Endometrial microvascular endothelial cells (primary cell): ENCODE results near the gene STX11. TPM values are rescaled to one million over a fixed set of nuclear protein-coding genes. Genes with fewer than 3 reads are reported as not detected.
"Not testable (repeated sequence)": the region's sequence is repeated elsewhere in the genome, so short reads cannot be mapped to it uniquely, and the experiment has no call there.

ENCODE experiments used
- in situ Hi-C: cut with HindIII; loops from 2 replicates; pipeline ENCODE4 v1.10.0; 2017; ENCODE audit warnings: low sequenced_read_pairs, low pct_unique_long_range_greater_than_20kb; ENCODE audit errors: inconsistent ontology term
- total RNA-seq: library from RNA; depleted of rRNA; stranded (reverse); fragments of >200 nt; gene quantifications from one replicate; pipeline ENCODE4 v1.2.3, GENCODE V29; 2015; ENCODE audit errors: inconsistent ontology term

Gene STX11
- total RNA-seq, 1 donor from 2014 or later: 14.0 TPM

GRCh38 chr6:144160431-144161005 is 10.2 kb downstream of the STX11 start:
- in situ Hi-C loops: no loop called here

GRCh38 chr6:144161975-144162374 is 11.7 kb downstream of the STX11 start:
- in situ Hi-C loops: no loop called here

- in situ Hi-C loops: no loop called here
Observed at GRCh38 chr6:144162977-144163376, 12.7 kb downstream of the STX11 start.

GRCh38 chr6:144165784-144166183 is 15.5 kb downstream of the STX11 start:
- in situ Hi-C loops: no loop called here

- in situ Hi-C loops: no loop called here
Observed at GRCh38 chr6:144170044-144170443, 19.7 kb downstream of the STX11 start.

DNA sequence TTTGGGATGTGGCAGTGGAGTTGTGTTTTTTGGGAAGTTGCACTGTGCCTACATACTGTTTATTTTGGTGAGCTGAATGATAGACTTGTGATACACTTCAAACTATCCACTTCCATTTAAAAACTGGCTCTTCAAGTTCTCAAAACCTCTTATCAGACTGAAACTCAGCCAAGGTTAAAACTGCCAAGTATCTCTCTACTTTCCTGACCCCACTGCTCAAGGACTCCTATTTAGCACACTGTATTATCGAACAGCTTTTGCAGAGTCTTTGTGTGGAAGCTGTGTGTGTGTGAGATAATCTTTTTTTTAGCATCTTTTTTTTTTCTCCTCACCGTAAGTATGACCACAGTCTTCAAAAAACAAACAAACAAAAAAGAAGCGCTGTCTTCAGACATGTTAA is 21.1 kb downstream of the STX11 start:
- in situ Hi-C loops: no loop called here

DNA sequence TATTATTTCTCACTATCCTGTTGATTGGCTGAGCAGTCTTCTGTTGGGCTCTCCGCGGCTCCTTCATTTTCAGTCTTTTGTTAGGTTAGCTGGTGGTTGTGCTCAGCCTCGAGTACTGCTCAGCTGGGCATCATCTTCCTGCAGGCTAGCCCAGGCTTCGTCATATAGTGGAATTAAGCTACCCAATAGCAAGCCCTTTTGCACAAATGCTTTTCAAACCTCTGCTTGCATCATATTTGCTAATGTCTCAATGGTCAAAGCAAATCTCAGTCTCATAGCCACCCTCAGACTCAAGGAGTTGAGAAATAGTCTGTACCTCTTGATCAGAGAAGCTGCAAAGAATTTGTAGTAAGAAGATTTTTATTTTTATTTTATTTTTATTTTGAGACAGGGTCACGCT is 23.7 kb downstream of the STX11 start:
- in situ Hi-C loops: no loop called here

DNA sequence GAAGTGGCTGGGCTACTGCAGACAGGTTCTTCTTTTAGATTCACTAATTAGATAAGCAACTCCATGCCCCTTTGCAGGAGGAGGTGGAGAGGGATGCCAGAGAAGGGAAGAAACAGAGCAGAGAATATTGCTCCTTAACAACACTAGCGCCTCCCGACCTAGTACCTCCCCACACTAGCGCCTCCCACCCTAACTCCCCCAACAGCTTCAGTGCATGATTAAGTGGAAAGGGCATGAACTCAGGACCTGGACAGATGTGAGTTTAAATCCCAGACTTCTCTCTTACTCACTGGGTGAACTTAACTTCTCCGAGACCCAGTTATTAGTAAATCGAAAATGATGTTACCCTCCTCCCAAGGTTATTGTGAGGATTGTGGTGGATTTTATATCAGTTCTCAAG is 25.7 kb downstream of the STX11 start:
- in situ Hi-C loops: no loop called here

GRCh38 chr6:144177726-144178125 is 27.4 kb downstream of the STX11 start:
- in situ Hi-C loops: no loop called here

GRCh38 chr6:144178323-144178722 is 28.0 kb downstream of the STX11 start:
- in situ Hi-C loops: no loop called here

DNA sequence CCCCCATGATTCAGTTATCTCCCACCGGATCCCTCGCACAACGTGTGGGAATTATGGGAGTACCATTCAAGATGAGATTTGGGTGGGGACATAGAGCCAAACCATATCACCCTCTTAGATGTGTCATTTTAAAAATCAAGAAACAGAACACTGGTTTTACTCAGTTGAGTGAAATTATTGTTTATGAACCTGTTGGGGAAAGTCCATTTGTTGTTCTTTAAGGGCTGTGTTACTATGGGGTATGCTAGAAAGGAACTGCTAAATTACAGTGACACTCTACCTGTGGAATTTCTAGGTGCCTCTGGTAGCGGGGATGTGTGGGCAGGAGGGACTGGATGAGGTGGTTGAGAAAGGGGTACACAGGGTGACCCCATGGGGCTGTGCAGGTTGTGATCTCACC is 28.9 kb downstream of the STX11 start:
- in situ Hi-C loops: no loop called here

- in situ Hi-C loops: no loop called here
Observed at GRCh38 chr6:144179828-144180227, 29.5 kb downstream of the STX11 start.

DNA sequence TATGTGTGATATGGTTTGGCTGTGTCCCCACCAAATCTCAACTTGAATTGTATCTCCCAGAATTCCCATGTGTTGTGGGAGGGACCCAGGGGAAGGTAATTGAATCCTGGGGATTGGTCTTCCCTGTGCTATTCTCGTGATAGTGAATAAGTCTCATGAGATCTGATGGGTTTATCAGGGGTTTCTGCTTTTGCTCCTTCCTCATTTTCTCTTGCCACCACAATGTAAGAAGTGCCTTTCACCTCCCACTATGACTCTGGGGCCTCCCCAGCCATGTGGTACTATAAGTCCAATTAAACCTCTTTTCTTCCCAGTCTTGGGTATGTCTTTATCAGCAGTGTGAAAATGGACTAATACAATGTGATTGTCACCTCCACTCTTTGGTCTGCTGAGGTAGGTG is 30.0 kb downstream of the STX11 start:
- in situ Hi-C loops: not testable (repeated sequence)

DNA sequence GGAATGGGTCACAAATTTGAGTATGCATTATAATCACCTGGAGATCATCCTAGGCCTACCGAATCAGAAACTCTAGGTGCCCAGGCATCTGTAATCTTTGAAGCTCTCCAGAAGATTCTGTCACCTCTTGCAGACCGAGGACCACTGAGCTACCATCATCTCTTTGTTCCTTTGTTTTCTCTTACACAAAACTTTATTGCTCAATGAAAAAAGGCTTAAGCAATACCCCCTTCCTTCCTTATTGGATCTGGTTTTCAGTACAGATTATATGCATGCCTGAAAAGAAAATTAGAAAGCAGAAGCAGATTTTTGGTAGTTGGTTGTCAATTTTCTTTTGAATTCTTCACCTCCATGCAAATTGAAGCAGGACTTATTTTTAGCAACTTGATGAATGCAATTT is 31.3 kb downstream of the STX11 start:
- in situ Hi-C loops: no loop called here

DNA sequence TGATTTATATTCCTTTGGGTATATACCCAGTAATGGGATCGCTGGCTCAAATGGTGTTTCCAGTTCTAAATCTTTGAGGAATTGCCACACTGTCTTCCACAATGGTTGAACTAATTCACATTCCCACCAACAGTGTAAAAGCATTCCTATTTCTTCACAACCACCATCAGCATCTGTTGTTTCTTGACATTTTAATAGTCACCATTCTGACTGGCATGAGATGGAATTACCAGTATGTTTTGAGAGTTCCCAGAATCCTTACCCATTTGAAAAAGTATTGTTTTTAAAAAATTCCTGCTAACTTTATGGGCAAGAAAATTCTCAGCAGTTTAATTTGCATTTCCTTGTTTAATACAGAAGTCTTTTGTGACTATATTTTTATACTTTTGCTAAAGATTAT is 33.9 kb downstream of the STX11 start:
- in situ Hi-C loops: not testable (repeated sequence)

GRCh38 chr6:144185133-144185836 is 35.0 kb downstream of the STX11 start:
- in situ Hi-C loops: no loop called here

DNA sequence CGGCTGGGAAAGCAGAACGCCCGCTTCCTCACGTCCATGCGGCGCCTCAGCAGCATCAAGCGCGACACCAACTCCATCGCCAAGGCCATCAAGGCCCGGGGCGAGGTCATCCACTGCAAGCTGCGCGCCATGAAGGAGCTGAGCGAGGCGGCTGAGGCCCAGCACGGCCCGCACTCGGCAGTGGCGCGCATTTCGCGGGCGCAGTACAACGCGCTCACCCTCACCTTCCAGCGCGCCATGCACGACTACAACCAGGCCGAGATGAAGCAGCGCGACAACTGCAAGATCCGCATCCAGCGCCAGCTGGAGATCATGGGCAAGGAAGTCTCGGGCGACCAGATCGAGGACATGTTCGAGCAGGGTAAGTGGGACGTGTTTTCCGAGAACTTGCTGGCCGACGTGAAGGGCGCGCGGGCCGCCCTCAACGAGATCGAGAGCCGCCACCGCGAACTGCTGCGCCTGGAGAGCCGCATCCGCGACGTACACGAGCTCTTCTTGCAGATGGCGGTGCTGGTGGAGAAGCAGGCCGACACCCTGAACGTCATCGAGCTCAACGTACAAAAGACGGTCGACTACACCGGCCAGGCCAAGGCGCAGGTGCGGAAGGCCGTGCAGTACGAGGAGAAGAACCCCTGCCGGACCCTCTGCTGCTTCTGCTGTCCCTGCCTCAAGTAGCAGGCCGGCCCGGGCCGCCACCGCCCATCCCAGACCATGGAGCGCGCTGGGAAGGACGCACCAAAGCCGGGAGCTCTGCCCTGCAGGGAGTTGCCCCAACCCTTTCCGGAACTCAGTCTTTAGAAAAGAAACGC is 36.7 kb downstream of the STX11 start:
- in situ Hi-C loops: no loop called here

DNA sequence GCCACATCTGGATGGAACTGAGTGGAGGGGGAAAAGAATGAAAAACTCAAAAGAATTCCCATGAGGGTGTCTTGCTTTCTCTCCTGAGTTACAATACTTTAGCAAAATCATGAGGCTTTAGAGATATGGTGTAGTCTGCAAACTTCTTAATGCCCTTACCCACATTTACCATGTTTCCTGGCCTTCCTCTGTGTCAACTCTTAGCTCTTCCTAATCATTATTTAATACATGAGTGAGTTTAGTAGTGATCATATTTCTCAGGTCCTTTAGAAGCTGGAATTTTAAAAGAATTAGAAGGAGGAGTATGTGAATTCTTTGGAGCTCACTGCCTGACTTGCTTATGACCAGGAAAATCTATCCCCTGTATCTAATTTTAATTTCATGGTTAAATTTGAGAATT is 39.0 kb downstream of the STX11 start:
- in situ Hi-C loops: no loop called here

- in situ Hi-C loops: no loop called here
Observed at GRCh38 chr6:144190080-144190479, 39.8 kb downstream of the STX11 start.

DNA sequence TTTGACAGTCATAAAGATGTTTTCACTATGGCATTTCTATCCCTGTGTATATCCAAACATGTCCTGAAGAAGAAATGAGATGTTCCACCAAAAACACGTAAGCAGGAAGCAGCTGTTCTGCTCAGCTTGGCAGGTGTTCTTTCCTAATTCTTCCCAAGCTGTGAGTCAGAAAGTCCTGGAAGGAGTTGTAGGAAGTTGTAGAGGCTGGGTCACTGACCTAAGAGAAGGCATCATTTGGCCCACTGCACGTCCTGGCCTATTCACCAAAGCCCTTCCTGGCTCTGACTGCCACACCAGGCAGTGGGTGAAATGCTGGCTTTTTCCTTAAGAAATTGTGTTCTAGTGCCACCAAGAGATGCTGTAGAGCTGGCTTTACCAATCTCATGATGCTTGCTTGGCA is 40.3 kb downstream of the STX11 start:
- in situ Hi-C loops: no loop called here
